H9 (cell line): ENCODE results near the gene PRDM2. TPM values are rescaled to one million over a fixed set of nuclear protein-coding genes. Genes with fewer than 3 reads are reported as not detected.

Experiments
- DNase-seq: peaks from one replicate; pipeline ENCODE4 v3.0.0-alpha.2; 2017
- H2AFZ ChIP-seq: one replicate; pipeline ENCODE4 v1.6.1; 2013; ENCODE audit warnings: mild to moderate bottlenecking, low read length, control low read depth, moderate library complexity
- H2AK5ac ChIP-seq: 2 replicates; pipeline ENCODE4 v1.6.1; 2013; ENCODE audit warnings: low read length, control low read depth, mixed read lengths; ENCODE audit not compliant: insufficient read length
- H2BK120ac ChIP-seq: one replicate; pipeline ENCODE4 v1.6.1; 2013; ENCODE audit warnings: low read depth, mild to moderate bottlenecking, low read length, control low read depth, inconsistent platforms; ENCODE audit not compliant: poor library complexity, severe bottlenecking
- H2BK12ac ChIP-seq: 2 replicates; pipeline ENCODE4 v1.6.1; 2013; ENCODE audit warnings: low read length, control low read depth, mixed read lengths, low read depth; ENCODE audit not compliant: insufficient read length
- H2BK15ac ChIP-seq: 2 replicates; pipeline ENCODE4 v1.6.1; 2013; ENCODE audit warnings: low read depth, low read length, control low read depth
- H2BK20ac ChIP-seq: one replicate; pipeline ENCODE4 v1.6.1; 2013; ENCODE audit warnings: low read depth, mild to moderate bottlenecking, low read length, control low read depth, inconsistent platforms; ENCODE audit not compliant: poor library complexity, severe bottlenecking
- H2BK5ac ChIP-seq: 2 replicates; pipeline ENCODE4 v1.6.1; 2013; ENCODE audit warnings: low read length, control low read depth, mixed read lengths; ENCODE audit not compliant: insufficient read length
- H3K14ac ChIP-seq: 2 replicates; pipeline ENCODE4 v1.6.1; 2013; ENCODE audit warnings: low read length, control low read depth; ENCODE audit not compliant: insufficient read depth
- H3K18ac ChIP-seq: 2 replicates; pipeline ENCODE4 v1.6.1; 2013; ENCODE audit warnings: low read depth, mild to moderate bottlenecking, mixed read lengths, low read length, control low read depth; ENCODE audit not compliant: insufficient read length
- H3K23ac ChIP-seq: 2 replicates; pipeline ENCODE4 v1.6.1; 2013; ENCODE audit warnings: low read length, control low read depth, mixed read lengths, low read depth; ENCODE audit not compliant: insufficient read length
- H3K23me2 ChIP-seq: 2 replicates; pipeline ENCODE4 v1.6.1; 2013; ENCODE audit warnings: low read depth, mild to moderate bottlenecking, mixed read lengths, low read length, control low read depth; ENCODE audit not compliant: insufficient read length, poor library complexity, severe bottlenecking
- H3K27ac ChIP-seq: 2 replicates; pipeline ENCODE4 v1.5.1; 2013; ENCODE audit warnings: low read length, control low read depth, mixed read lengths, low read depth; ENCODE audit not compliant: insufficient read length
- H3K27me3 ChIP-seq: 2 replicates; pipeline ENCODE4 v1.6.1; 2013; ENCODE audit warnings: low read length, control low read depth, inconsistent platforms; ENCODE audit not compliant: insufficient read depth
- H3K4ac ChIP-seq: 2 replicates; pipeline ENCODE4 v1.6.1; 2013; ENCODE audit warnings: low read depth, mild to moderate bottlenecking, control low read depth, inconsistent platforms, low read length, moderate library complexity
- H3K4me1 ChIP-seq: 2 replicates; pipeline ENCODE4 v1.6.1; 2013; ENCODE audit warnings: low read length, control low read depth, inconsistent platforms; ENCODE audit not compliant: insufficient read depth
- H3K4me2 ChIP-seq: 2 replicates; pipeline ENCODE4 v1.6.1; 2013; ENCODE audit warnings: low read length, control low read depth, mixed read lengths; ENCODE audit not compliant: insufficient read length, insufficient read depth
- H3K56ac ChIP-seq: 2 replicates; pipeline ENCODE4 v1.6.1; 2013; ENCODE audit warnings: low read depth, mild to moderate bottlenecking, mixed read lengths, low read length, control low read depth; ENCODE audit not compliant: insufficient read length
- H3K79me1 ChIP-seq: 2 replicates; pipeline ENCODE4 v1.6.1; 2013; ENCODE audit warnings: low read depth, mild to moderate bottlenecking, moderate library complexity, low read length, control low read depth, inconsistent platforms; ENCODE audit not compliant: insufficient read depth, poor library complexity, severe bottlenecking
- H3K79me2 ChIP-seq: 2 replicates; pipeline ENCODE4 v1.6.1; 2013; ENCODE audit warnings: low read length, control low read depth, inconsistent platforms; ENCODE audit not compliant: insufficient read depth
- H3K9ac ChIP-seq: 2 replicates; pipeline ENCODE4 v1.6.1; 2013; ENCODE audit warnings: low read length, control low read depth, mixed read lengths; ENCODE audit not compliant: insufficient read length; ENCODE audit errors: extremely low read depth
- H3K9me3 ChIP-seq: one replicate; pipeline ENCODE4 v1.6.1; 2013; ENCODE audit warnings: low read depth, low read length, inconsistent platforms; ENCODE audit not compliant: control insufficient read depth
- H3T11ph ChIP-seq: one replicate; pipeline ENCODE4 v1.6.1; 2013; ENCODE audit warnings: mild to moderate bottlenecking, low read length, control low read depth, inconsistent platforms
- H4K20me1 ChIP-seq: one replicate; pipeline ENCODE4 v1.6.1; 2013; ENCODE audit not compliant: control insufficient read depth, insufficient read length, insufficient read depth
- H4K5ac ChIP-seq: 2 replicates; pipeline ENCODE4 v1.6.1; 2013; ENCODE audit warnings: low read depth, mild to moderate bottlenecking, mixed read lengths, low read length, control low read depth; ENCODE audit not compliant: insufficient read length
- H4K8ac ChIP-seq: replicated peaks from 2 replicates; pipeline ENCODE4 v1.6.1; 2013; ENCODE audit warnings: low read length, control low read depth, mixed read lengths, low read depth; ENCODE audit not compliant: insufficient read length
- H4K91ac ChIP-seq: 2 replicates; pipeline ENCODE4 v1.6.1; 2013; ENCODE audit warnings: low read depth, mild to moderate bottlenecking, moderate library complexity, mixed read lengths, low read length, control low read depth; ENCODE audit not compliant: insufficient read length
- H3K27ac Mint-ChIP-seq, 3 experiments: 2 replicates in 2 of 3; 3 replicates in 1 of 3; pipeline ENCODE4 v1.8.0; 2020 to 2021; ENCODE audit warnings: mixed read lengths in 3 of 3, mild to moderate bottlenecking in 1 of 3, moderate library complexity in 1 of 3
- H3K27me3 Mint-ChIP-seq: 2 replicates; pipeline ENCODE4 v1.8.0; 2021; ENCODE audit warnings: low read depth, mild to moderate bottlenecking, moderate library complexity, mixed read lengths
- H3K36me3 Mint-ChIP-seq, 3 experiments: 2 replicates in 2 of 3; 3 replicates in 1 of 3; pipeline ENCODE4 v1.8.0; 2020 to 2021; ENCODE audit warnings: low read depth in 3 of 3, mixed read lengths in 3 of 3; ENCODE audit not compliant: insufficient read depth in 1 of 3
- H3K4me1 Mint-ChIP-seq, 2 experiments: 2 replicates each; pipeline ENCODE4 v1.8.0; 2020; ENCODE audit warnings: mixed read lengths in 2 of 2
- H3K4me3 Mint-ChIP-seq, 2 experiments: 2 replicates in 1 of 2; 3 replicates in 1 of 2; pipeline ENCODE4 v1.8.0; 2020 to 2021; ENCODE audit warnings: mild to moderate bottlenecking in 2 of 2, mixed read lengths in 2 of 2, moderate library complexity in 1 of 2
- H3K9me3 Mint-ChIP-seq, 2 experiments: 2 replicates in 1 of 2; 3 replicates in 1 of 2; pipeline ENCODE4 v1.8.0; 2020; ENCODE audit warnings: mild to moderate bottlenecking in 2 of 2, mixed read lengths in 2 of 2, moderate library complexity in 1 of 2
- WGBS: extraction: QIAGEN DNeasy Blood & Tissue Kit; methylation state at CpG from one replicate; pipeline ENCODE4 v1.1.7; 2013; ENCODE audit warnings: missing lambda C conversion rate, low lambda C conversion rate, mixed read lengths; ENCODE audit not compliant: insufficient read length; ENCODE audit errors: extremely low coverage; 5-methylcytosine and 5-hydroxymethylcytosine counted together
- total RNA-seq: library from RNA; stranded (reverse); gene quantifications from 2 replicates; pipeline ENCODE4 v1.2.1, GENCODE V29; 2021
- TF ChIP-seq, protein P1 (sequence below): fragments of 200-600 bp; sonication (generic); conservative IDR thresholded peaks from 3 replicates; pipeline ENCODE4 v1.8.0; 2021; ENCODE audit warnings: antibody characterized with exemption, mild to moderate bottlenecking

Gene PRDM2
- total RNA-seq, 1 experiment from 2014 or later = 24.5 TPM

GRCh38 chr1:13754510-13755103 is 54.6 kb downstream of the PRDM2 start:
- no peaks in the 10 kb centered on the region; a peak in 1 of 7 replicates for H3K36me3 Mint-ChIP-seq
- Histone ChIP-seq H4K20me1 (no peaks in the 10 kb centered on the region), H4K5ac (no peak overlapping the region), H3K23me2 (no peaks in the 10 kb centered on the region), H3K14ac (no peak overlapping the region), H2BK15ac (no peak overlapping the region), H2BK120ac (no peak overlapping the region), H3T11ph (no peak overlapping the region), H3K79me1 (peaks cover 3% of the 10 kb centered on the region), H4K8ac (no peak overlapping the region), H3K9ac (no peak overlapping the region), H3K18ac (no peak overlapping the region), H3K23ac (no peak overlapping the region), H3K27me3 (no peaks in the 10 kb centered on the region), H3K4me1 (peaks cover 3% of the 10 kb centered on the region; the same call in 1 of the 2 replicates), H2BK12ac (no peak overlapping the region), H3K4me2 (no peak overlapping the region), H3K56ac (no peak overlapping the region), H3K9me3 (no peaks in the 10 kb centered on the region), H3K4ac (no peak overlapping the region), H2AK5ac (no peak overlapping the region), H4K91ac (no peak overlapping the region), H2BK5ac (no peak overlapping the region), H3K79me2 (peaks cover 5% of the 10 kb centered on the region), H3K27ac (no peak overlapping the region), H2BK20ac (no peak overlapping the region), H2AFZ (no peak overlapping the region)
- peaks cover 2% of the 10 kb centered on the region; the same call in 1 of the 2 replicates for H3K27me3 Mint-ChIP-seq
- no CpG with 5 or more reads among the region's 6 CpGs for WGBS
- H3K4me1 Mint-ChIP-seq = peaks cover 21 to 26% of the 10 kb centered on the region in 2 experiments
- no peak for DNase-seq
- TF ChIP-seq, protein P1, sequence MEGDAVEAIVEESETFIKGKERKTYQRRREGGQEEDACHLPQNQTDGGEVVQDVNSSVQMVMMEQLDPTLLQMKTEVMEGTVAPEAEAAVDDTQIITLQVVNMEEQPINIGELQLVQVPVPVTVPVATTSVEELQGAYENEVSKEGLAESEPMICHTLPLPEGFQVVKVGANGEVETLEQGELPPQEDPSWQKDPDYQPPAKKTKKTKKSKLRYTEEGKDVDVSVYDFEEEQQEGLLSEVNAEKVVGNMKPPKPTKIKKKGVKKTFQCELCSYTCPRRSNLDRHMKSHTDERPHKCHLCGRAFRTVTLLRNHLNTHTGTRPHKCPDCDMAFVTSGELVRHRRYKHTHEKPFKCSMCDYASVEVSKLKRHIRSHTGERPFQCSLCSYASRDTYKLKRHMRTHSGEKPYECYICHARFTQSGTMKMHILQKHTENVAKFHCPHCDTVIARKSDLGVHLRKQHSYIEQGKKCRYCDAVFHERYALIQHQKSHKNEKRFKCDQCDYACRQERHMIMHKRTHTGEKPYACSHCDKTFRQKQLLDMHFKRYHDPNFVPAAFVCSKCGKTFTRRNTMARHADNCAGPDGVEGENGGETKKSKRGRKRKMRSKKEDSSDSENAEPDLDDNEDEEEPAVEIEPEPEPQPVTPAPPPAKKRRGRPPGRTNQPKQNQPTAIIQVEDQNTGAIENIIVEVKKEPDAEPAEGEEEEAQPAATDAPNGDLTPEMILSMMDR = no peak
- no peak overlapping the region for H3K4me3 Mint-ChIP-seq
- H3K9me3 Mint-ChIP-seq = no peaks in the 10 kb centered on the region
- no peak overlapping the region; a peak in 1 of 7 replicates for H3K27ac Mint-ChIP-seq
